Mesenchymal stem cell (in vitro differentiated cells and primary cell): ENCODE data around the gene PPIC.

Source experiments
- DNase-seq: peaks from one replicate; pipeline ENCODE4 v3.0.0-alpha.2; 2013
- H2AFZ ChIP-seq: one replicate; pipeline ENCODE4 v1.6.1; 2013; ENCODE audit warnings: low read depth, mild to moderate bottlenecking, control low read depth, inconsistent platforms, low read length, moderate library complexity
- H2AK5ac ChIP-seq: 2 replicates; pipeline ENCODE4 v1.6.1; 2013; ENCODE audit warnings: low read length, moderate library complexity, mild to moderate bottlenecking, inconsistent platforms; ENCODE audit not compliant: severe bottlenecking
- H2BK120ac ChIP-seq: one replicate; pipeline ENCODE4 v1.6.1; 2013; ENCODE audit warnings: low read depth, mild to moderate bottlenecking, inconsistent platforms, low read length, moderate library complexity
- H2BK12ac ChIP-seq, 2 experiments: one replicate each; pipeline ENCODE4 v1.6.1; 2013; ENCODE audit warnings: inconsistent platforms in 2 of 2, low read length in 2 of 2, mild to moderate bottlenecking in 2 of 2, moderate library complexity in 2 of 2, control low read depth in 1 of 2
- H2BK15ac ChIP-seq: one replicate; pipeline ENCODE4 v1.6.1; 2013; ENCODE audit warnings: mild to moderate bottlenecking, low read depth, inconsistent platforms; ENCODE audit not compliant: poor library complexity, severe bottlenecking
- H2BK5ac ChIP-seq: 2 replicates; pipeline ENCODE4 v1.6.1; 2013; ENCODE audit warnings: low read depth, mild to moderate bottlenecking, low read length, control low read depth, inconsistent platforms; ENCODE audit not compliant: poor library complexity, severe bottlenecking
- H3K14ac ChIP-seq, 2 experiments: one replicate each; pipeline ENCODE4 v1.6.1; 2013; ENCODE audit warnings: inconsistent platforms in 2 of 2, low read length in 2 of 2, control low read depth in 1 of 2, mild to moderate bottlenecking in 1 of 2, moderate library complexity in 1 of 2
- H3K18ac ChIP-seq, 2 experiments: one replicate each; pipeline ENCODE4 v1.6.1; 2013; ENCODE audit warnings: inconsistent platforms in 2 of 2, low read length in 2 of 2, control low read depth in 1 of 2, low read depth in 1 of 2, mild to moderate bottlenecking in 1 of 2
- H3K23ac ChIP-seq, 2 experiments: one replicate each; pipeline ENCODE4 v1.6.1; 2013; ENCODE audit warnings: inconsistent platforms in 2 of 2, low read length in 2 of 2, mild to moderate bottlenecking in 2 of 2, moderate library complexity in 2 of 2, control low read depth in 1 of 2
- H3K27ac ChIP-seq: 2 replicates; pipeline ENCODE4 v1.5.1; 2013; ENCODE audit warnings: mild to moderate bottlenecking, moderate library complexity, low read length, control low read depth, inconsistent platforms; ENCODE audit not compliant: poor library complexity, severe bottlenecking
- H3K27me3 ChIP-seq, 2 experiments: 2 replicates each; pipeline versions ENCODE4 v1.6.1 to v1.7.0; 2013; ENCODE audit warnings: low read length in 2 of 2, mild to moderate bottlenecking in 2 of 2, moderate library complexity in 2 of 2, control low read depth in 1 of 2, inconsistent platforms in 1 of 2; ENCODE audit not compliant: control insufficient read depth in 1 of 2, insufficient read depth in 1 of 2
- H3K36me3 ChIP-seq, 2 experiments: 2 replicates each; pipeline versions ENCODE4 v1.6.1 to v1.7.0; 2013; ENCODE audit warnings: low read length in 2 of 2, control low read depth in 1 of 2, inconsistent platforms in 1 of 2, low read depth in 1 of 2, mild to moderate bottlenecking in 1 of 2; ENCODE audit not compliant: insufficient read depth in 2 of 2, control insufficient read depth in 1 of 2
- H3K4ac ChIP-seq, 2 experiments: one replicate each; pipeline ENCODE4 v1.6.1; 2013; ENCODE audit warnings: inconsistent platforms in 2 of 2, low read length in 2 of 2, mild to moderate bottlenecking in 2 of 2, moderate library complexity in 2 of 2, control low read depth in 1 of 2, low read depth in 1 of 2
- H3K4me1 ChIP-seq: 2 replicates; pipeline ENCODE4 v1.6.1; 2013; ENCODE audit warnings: low read depth, low read length, control low read depth; ENCODE audit not compliant: control insufficient read depth, insufficient read depth
- H3K4me2 ChIP-seq: 2 replicates; pipeline ENCODE4 v1.6.1; 2013; ENCODE audit warnings: low read length, mild to moderate bottlenecking, inconsistent platforms; ENCODE audit not compliant: poor library complexity, severe bottlenecking
- H3K4me3 ChIP-seq, 2 experiments: 2 replicates each; pipeline versions ENCODE4 v1.5.1 to v1.7.0; 2013; ENCODE audit warnings: low read length in 2 of 2, mild to moderate bottlenecking in 2 of 2, control low read depth in 1 of 2, low read depth in 1 of 2; ENCODE audit not compliant: insufficient read depth in 1 of 2
- H3K79me1 ChIP-seq: replicated peaks from 2 replicates; pipeline ENCODE4 v1.6.1; 2013; ENCODE audit warnings: mild to moderate bottlenecking, control low read depth, low read length, inconsistent platforms; ENCODE audit not compliant: poor library complexity, severe bottlenecking
- H3K9ac ChIP-seq: 2 replicates; pipeline ENCODE4 v1.7.0; 2013; ENCODE audit warnings: mild to moderate bottlenecking, low read length, moderate library complexity
- H3K9me3 ChIP-seq: 2 replicates; pipeline ENCODE4 v1.7.0; 2013; ENCODE audit warnings: mild to moderate bottlenecking, low read length; ENCODE audit not compliant: control insufficient read depth
- H4K8ac ChIP-seq: one replicate; pipeline ENCODE4 v1.6.1; 2013; ENCODE audit warnings: inconsistent platforms, mild to moderate bottlenecking, low read length, moderate library complexity
- H4K91ac ChIP-seq: one replicate; pipeline ENCODE4 v1.6.1; 2013; ENCODE audit warnings: mild to moderate bottlenecking, low read length, inconsistent platforms
- WGBS: methylation state at CpG from one replicate; pipeline ENCODE4 v1.1.7; 2013; ENCODE audit warnings: mixed read lengths; 5-methylcytosine and 5-hydroxymethylcytosine counted together

PPIC gene

DNA sequence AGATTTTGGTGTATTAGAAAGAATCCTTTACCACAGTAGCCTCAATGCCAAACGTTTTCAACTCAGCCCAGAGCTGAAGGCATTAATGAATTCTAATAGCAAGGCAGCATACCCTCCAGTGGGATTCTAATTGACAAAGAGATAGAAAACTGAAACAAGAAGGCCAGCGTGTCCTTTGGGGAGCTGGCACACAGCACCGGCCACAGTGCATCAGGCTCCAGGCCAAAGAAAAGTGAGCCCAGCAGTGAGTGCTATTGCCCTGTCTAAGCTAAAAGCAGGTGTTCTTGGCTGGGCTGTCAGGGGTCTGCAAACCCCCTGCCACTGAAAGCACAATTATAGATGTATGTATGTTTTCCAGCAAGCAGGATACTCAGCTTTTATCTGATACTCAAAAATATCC, 40.4 kb downstream of the PPIC start:
- Histone ChIP-seq H2AK5ac (no peak overlapping the region), H3K9me3 (no peaks in the 10 kb centered on the region), H4K91ac (no peak overlapping the region), H3K4ac (no peak overlapping the region), H3K36me3 (peaks cover 0 to 7% of the 10 kb centered on the region in 2 experiments), H2AFZ (no peak overlapping the region), H4K8ac (no peak overlapping the region), H2BK15ac (no peak overlapping the region), H3K9ac (no peak overlapping the region), H3K4me2 (no peak overlapping the region), H2BK12ac (no peak overlapping the region), H3K4me3 (no peak overlapping the region), H3K27ac (no peak overlapping the region), H3K18ac (no peak overlapping the region), H3K23ac (no peak overlapping the region), H3K4me1 (no peaks in the 10 kb centered on the region), H3K27me3 (no peaks in the 10 kb centered on the region), H3K79me1 (peaks cover 8% of the 10 kb centered on the region), H2BK120ac (no peak overlapping the region), H3K14ac (no peak overlapping the region), H2BK5ac (no peak overlapping the region)
- WGBS: 69% methylated on average over 3 of the region's 3 CpGs
- no peak for DNase-seq

DNA sequence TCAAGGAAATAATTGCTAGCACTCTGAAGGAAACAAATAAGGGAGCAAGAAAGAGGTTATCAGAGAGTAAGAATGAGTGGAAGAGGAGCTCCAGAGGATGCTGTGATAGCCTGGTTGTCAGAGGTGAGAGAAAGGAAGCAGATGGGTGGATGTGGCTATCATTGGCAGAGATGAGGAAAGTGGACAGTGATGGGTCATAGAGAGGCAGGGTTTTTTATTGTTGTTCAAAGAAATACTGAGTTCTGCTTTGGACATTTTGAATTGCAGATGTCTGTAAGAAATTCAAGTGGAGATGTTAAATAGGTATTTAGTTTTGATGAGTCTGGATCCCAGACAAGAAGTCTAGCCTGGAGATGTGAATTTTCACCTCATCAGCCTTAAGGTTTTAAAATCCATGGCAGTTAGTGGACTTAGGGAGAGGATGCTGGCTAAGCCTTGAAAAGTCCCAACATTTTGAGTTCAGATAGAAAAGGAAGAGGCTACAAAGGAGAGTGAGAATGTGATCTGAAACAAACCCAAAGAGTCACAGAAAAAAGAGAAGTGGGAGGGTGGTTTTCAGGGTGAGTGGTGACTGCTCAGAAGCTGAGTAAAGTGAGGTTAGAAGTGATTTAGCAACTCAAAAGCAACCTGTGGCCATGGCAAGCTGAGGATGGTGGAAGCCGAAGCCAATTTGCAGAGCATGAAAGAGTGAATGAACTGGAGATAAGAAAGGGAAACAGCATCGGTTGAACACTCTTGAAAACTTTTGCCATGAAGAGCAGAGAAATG, 50.4 kb downstream of the PPIC start:
- no peak overlapping the region for H3K27ac ChIP-seq
- no peak overlapping the region for H3K14ac ChIP-seq
- H4K8ac ChIP-seq: no peak overlapping the region
- no peak overlapping the region for H3K9ac ChIP-seq
- no peaks in the 10 kb centered on the region for H3K9me3 ChIP-seq
- no peak overlapping the region for H4K91ac ChIP-seq
- H2BK120ac ChIP-seq: no peak overlapping the region
- no peaks in the 10 kb centered on the region for H3K27me3 ChIP-seq
- H2AFZ ChIP-seq: no peak overlapping the region
- no peak overlapping the region for H2BK12ac ChIP-seq
- H2AK5ac ChIP-seq: no peak overlapping the region
- H3K4me1 ChIP-seq: no peaks in the 10 kb centered on the region
- H2BK15ac ChIP-seq: no peak overlapping the region
- WGBS: 81% methylated on average over 2 of the region's 2 CpGs
- H3K4ac ChIP-seq: no peak overlapping the region
- H3K36me3 ChIP-seq: no peaks in the 10 kb centered on the region
- H3K79me1 ChIP-seq: peaks cover 15% of the 10 kb centered on the region
- H2BK5ac ChIP-seq: no peak overlapping the region
- no peak overlapping the region for H3K4me2 ChIP-seq
- no peak overlapping the region for H3K18ac ChIP-seq
- no peak for DNase-seq
- H3K4me3 ChIP-seq: no peak overlapping the region
- H3K23ac ChIP-seq: no peak overlapping the region

DNA sequence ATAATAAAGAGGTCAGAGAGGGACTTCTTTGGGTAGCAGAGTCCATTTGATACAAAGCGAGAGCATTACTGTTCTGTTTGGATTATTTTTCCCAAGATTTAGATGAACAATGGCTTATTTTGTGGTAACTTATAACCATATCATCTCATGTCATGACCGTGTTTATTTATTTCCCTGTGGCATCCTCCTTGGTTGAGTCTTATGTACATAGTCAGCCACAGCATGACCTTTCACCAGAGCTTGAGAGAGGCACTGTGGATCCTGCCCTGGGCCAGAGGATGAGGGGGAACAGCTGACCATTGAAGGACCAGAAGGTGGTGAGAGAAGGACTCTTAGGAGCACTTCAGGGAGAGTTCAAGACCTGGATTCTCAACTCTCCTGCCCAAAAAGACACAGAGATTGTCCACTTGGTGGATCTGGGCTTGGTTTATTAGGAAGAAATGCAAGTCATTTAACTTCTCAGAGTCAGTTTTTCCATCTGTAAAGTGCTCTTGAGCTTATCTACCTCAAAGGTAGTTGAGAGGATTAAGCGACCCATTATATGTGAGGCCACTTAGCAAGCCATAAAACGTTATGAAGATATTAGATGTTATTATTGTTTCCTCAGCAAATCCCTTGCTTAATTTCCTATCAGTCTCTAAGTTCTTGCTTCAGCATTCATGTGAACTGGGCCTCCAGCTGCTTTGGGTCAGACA, 51.4 kb downstream of the PPIC start:
- H2BK12ac ChIP-seq: no peak overlapping the region
- H4K91ac ChIP-seq: no peak overlapping the region
- no peak overlapping the region for H3K4me2 ChIP-seq
- no peak overlapping the region for H3K14ac ChIP-seq
- no peak overlapping the region for H2AK5ac ChIP-seq
- H3K23ac ChIP-seq: no peak overlapping the region
- no peak overlapping the region for H3K4me3 ChIP-seq
- H3K9ac ChIP-seq: no peak overlapping the region
- no peak overlapping the region for H3K18ac ChIP-seq
- H3K27me3 ChIP-seq: no peaks in the 10 kb centered on the region
- H3K9me3 ChIP-seq: no peaks in the 10 kb centered on the region
- peaks cover 15% of the 10 kb centered on the region for H3K79me1 ChIP-seq
- DNase-seq: peak; percentile 5
- H3K4ac ChIP-seq: no peak overlapping the region
- H3K4me1 ChIP-seq: no peaks in the 10 kb centered on the region
- H2BK5ac ChIP-seq: no peak overlapping the region
- no peak overlapping the region for H4K8ac ChIP-seq
- no peak overlapping the region for H2BK15ac ChIP-seq
- no peak overlapping the region for H3K27ac ChIP-seq
- H2BK120ac ChIP-seq: no peak overlapping the region
- 91% methylated on average over 3 of the region's 4 CpGs for WGBS
- no peak overlapping the region for H2AFZ ChIP-seq
- peaks cover 0 to 3% of the 10 kb centered on the region in 2 experiments for H3K36me3 ChIP-seq

DNA sequence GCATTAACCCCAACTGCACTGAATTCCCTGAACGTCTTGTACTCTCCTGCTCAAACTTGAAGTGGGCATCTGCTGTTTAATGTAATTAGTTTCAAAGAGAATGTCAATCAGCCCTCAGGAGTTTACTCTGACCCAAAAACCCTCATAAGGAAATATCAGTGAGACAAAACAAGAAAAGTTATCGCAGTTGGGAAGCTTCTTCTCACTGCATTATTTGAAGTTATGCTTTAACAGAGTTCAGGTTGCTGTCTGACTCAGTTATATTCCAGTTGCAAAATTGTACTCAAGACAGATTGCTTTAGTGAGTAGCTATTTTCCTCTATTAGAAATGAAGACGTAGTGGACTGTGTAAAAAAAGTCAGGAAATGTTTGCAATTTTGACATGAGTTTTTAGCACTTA, 52.1 kb downstream of the PPIC start:
- 81% methylated on average over 2 of the region's 3 CpGs for WGBS
- no peak overlapping the region for H2BK12ac ChIP-seq

More for the DNA sequence above, 52.1 kb downstream of the PPIC start:
- no peak overlapping the region for H3K18ac ChIP-seq
- no peak overlapping the region for H3K9ac ChIP-seq
- no peak overlapping the region for H3K4ac ChIP-seq
- H3K4me3 ChIP-seq: no peak overlapping the region
- H3K27ac ChIP-seq: no peak overlapping the region
- no peak overlapping the region for H4K8ac ChIP-seq
- H2BK5ac ChIP-seq: no peak overlapping the region
- H3K36me3 ChIP-seq: peaks cover 0 to 3% of the 10 kb centered on the region in 2 experiments
- H2AK5ac ChIP-seq: no peak overlapping the region
- H3K79me1 ChIP-seq: peaks cover 17% of the 10 kb centered on the region
- no peaks in the 10 kb centered on the region for H3K27me3 ChIP-seq
- H2BK15ac ChIP-seq: no peak overlapping the region
- no peaks in the 10 kb centered on the region for H3K9me3 ChIP-seq
- no peak overlapping the region for H3K14ac ChIP-seq
- no peak overlapping the region for H2AFZ ChIP-seq
- no peak overlapping the region for H4K91ac ChIP-seq
- DNase-seq: no peak
- no peak overlapping the region for H3K23ac ChIP-seq
- no peak overlapping the region for H2BK120ac ChIP-seq
- H3K4me1 ChIP-seq: no peaks in the 10 kb centered on the region
- H3K4me2 ChIP-seq: no peak overlapping the region
